RWPE2 (cell line): ENCODE data around the gene ANP32B.

ENCODE experiments used
- ATAC-seq: fragments of 200-7000 bp; cut with Tn5 transposase; 3 replicates; pipeline ENCODE4 v1.9.1; 2021; ENCODE audit warnings: low read depth
- DNase-seq: peaks from one replicate; pipeline ENCODE4 v3.0.0-alpha.2; 2020; ENCODE audit warnings: low spot score
- H3K27ac ChIP-seq: fragments of 450-650 bp; 2 replicates; pipeline ENCODE4 v1.5.1; 2017; ENCODE audit warnings: mild to moderate bottlenecking; ENCODE audit not compliant: poor library complexity, severe bottlenecking
- H3K27me3 ChIP-seq: fragments of 250-450 bp; sonication (Bioruptor Pico); 2 replicates; pipeline ENCODE4 v1.5.1; 2021; ENCODE audit warnings: mild to moderate bottlenecking, moderate library complexity; ENCODE audit not compliant: insufficient read depth, poor library complexity, severe bottlenecking
- H3K36me3 ChIP-seq: fragments of 250-450 bp; sonication (Bioruptor Pico); 2 replicates; pipeline ENCODE4 v1.5.1; 2020; ENCODE audit warnings: low read depth, mild to moderate bottlenecking, moderate library complexity
- H3K4me1 ChIP-seq: fragments of 250-450 bp; sonication (Bioruptor Pico); 2 replicates; pipeline ENCODE4 v1.5.1; 2021; ENCODE audit warnings: mild to moderate bottlenecking, moderate library complexity; ENCODE audit not compliant: insufficient read depth, poor library complexity, severe bottlenecking
- H3K4me3 ChIP-seq: fragments of 250-450 bp; sonication (Bioruptor Pico); 2 replicates; pipeline ENCODE4 v1.5.1; 2021; ENCODE audit warnings: mild to moderate bottlenecking, moderate library complexity; ENCODE audit not compliant: severe bottlenecking
- H3K9me3 ChIP-seq: fragments of 250-450 bp; sonication (Bioruptor Pico); 2 replicates; pipeline ENCODE4 v1.5.1; 2021; ENCODE audit warnings: mild to moderate bottlenecking, moderate library complexity; ENCODE audit not compliant: severe bottlenecking
- TF ChIP-seq, protein P1 (sequence below): fragments of 450-650 bp; IDR thresholded peaks from one replicate; pipeline ENCODE4 v1.5.1; 2017; ENCODE audit warnings: mild to moderate bottlenecking, moderate library complexity; ENCODE audit not compliant: poor library complexity, severe bottlenecking

Gene ANP32B

DNA sequence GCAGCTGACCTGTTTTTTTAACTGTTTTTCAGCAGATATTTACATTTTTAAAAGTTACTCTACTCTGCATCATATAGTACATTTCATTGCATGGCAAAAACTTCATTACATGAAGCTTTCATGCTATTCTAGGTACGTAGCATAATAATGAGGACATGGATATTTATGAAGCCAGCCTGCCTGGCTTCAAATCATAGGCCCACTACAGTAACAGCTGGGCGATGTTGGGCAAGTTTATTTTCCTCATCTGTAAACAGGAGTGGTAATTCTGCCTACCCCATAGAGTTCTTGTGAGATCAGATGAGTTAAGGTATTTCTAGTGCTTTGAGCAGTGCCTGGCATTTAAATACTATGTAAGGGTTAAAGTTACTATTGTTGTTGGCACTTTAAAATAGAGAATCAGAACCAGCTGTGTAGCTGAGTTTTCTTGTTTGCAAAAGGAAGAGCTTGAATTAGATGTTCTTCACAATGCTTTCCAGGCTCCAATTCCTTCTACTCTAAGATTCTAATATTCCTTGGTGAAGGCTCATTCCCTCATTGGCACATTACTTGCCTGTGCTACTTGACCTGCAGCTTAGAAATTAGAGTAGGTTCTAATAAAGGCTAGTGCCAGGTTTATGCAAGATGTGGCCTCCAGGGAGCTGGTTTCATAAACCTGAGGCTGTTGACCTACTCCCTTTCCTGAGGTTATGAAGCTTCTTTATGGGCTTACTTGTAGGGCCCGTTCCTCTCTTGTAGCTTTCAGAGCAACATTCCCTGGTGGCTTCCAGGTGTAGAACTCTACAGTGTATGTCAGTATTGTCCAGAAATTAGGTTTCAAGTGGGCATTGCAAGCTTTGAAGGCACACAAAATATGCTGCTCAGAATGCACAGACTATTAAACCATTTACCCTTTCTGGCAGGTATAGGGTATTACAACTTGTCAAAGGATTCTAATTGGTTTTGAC, 14.5 kb downstream of the ANP32B start:
- H3K9me3 ChIP-seq, result no peaks in the 10 kb centered on the region
- H3K4me1 ChIP-seq, result no peaks in the 10 kb centered on the region
- ATAC-seq (no peak), DNase-seq (no peak)
- peaks cover 95% of the 10 kb centered on the region for H3K36me3 ChIP-seq
- no peak overlapping the region for H3K4me3 ChIP-seq
- no peaks in the 10 kb centered on the region for H3K27me3 ChIP-seq
- H3K27ac ChIP-seq, result no peak overlapping the region
- TF ChIP-seq, protein P1, sequence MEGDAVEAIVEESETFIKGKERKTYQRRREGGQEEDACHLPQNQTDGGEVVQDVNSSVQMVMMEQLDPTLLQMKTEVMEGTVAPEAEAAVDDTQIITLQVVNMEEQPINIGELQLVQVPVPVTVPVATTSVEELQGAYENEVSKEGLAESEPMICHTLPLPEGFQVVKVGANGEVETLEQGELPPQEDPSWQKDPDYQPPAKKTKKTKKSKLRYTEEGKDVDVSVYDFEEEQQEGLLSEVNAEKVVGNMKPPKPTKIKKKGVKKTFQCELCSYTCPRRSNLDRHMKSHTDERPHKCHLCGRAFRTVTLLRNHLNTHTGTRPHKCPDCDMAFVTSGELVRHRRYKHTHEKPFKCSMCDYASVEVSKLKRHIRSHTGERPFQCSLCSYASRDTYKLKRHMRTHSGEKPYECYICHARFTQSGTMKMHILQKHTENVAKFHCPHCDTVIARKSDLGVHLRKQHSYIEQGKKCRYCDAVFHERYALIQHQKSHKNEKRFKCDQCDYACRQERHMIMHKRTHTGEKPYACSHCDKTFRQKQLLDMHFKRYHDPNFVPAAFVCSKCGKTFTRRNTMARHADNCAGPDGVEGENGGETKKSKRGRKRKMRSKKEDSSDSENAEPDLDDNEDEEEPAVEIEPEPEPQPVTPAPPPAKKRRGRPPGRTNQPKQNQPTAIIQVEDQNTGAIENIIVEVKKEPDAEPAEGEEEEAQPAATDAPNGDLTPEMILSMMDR, result no peak

- ATAC-seq, result no peak
- Histone ChIP-seq H3K27me3 (no peaks in the 10 kb centered on the region), H3K36me3 (peaks cover 95% of the 10 kb centered on the region), H3K4me1 (no peaks in the 10 kb centered on the region), H3K9me3 (no peaks in the 10 kb centered on the region), H3K4me3 (no peak overlapping the region), H3K27ac (no peak overlapping the region)
- DNase-seq, result no peak
- TF ChIP-seq, protein P1, result no peak
Measured at GRCh38 chr9:98002808-98003207, 19.7 kb downstream of the ANP32B start.

DNA sequence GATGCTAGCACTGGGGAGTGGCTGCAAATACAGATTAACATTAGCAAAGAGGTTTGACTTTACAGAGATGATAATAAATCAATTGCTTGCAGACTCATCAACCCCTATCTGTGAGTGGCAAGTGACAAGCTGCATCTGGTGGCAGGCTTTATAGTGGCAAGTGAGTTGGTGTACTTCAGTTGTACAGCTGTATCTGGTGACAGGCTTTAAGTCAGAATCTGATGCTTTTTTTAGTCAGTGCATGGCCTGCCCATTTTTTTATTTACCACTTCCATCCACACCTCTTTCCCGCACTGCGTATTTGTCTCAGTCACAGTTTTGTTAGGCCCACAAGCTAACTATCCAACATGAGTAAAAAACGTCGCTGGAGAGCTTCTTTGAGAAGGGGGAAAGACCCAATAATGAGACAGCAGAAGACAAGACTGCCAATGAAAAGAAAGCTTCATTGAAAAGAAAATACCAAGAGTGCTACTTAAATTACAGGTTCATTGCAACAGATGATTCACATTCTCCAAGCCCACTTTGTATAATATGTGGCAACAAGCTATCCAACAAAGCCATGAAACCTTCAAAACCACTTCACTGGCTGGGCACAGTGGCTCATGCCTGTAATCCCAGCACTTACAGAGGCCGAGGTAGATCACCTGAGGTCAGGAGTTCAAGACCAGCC, 23.1 kb downstream of the ANP32B start:
- Histone ChIP-seq H3K9me3 (no peaks in the 10 kb centered on the region), H3K4me1 (no peaks in the 10 kb centered on the region), H3K36me3 (peaks cover 100% of the 10 kb centered on the region), H3K4me3 (no peak overlapping the region), H3K27ac (no peak overlapping the region), H3K27me3 (no peaks in the 10 kb centered on the region)
- DNase-seq (no peak), ATAC-seq (no peak)
- TF ChIP-seq, protein P1, result no peak

GRCh38 chr9:98007251-98007928, 24.2 kb downstream of the ANP32B start:
- DNase-seq (no peak), ATAC-seq (no peak; the same call in 2 of the 3 replicates)
- TF ChIP-seq, protein P1, result no peak
- Histone ChIP-seq H3K27ac (no peak overlapping the region), H3K9me3 (no peaks in the 10 kb centered on the region), H3K27me3 (no peaks in the 10 kb centered on the region), H3K4me1 (no peaks in the 10 kb centered on the region), H3K36me3 (peaks cover 100% of the 10 kb centered on the region), H3K4me3 (no peak overlapping the region)
